Smooth muscle cell (in vitro differentiated cells): ENCODE data around the gene WNT7B. TPM values are rescaled to one million over a fixed set of nuclear protein-coding genes. Genes with fewer than 3 reads are reported as not detected.

Source experiments
- DNase-seq: peaks from one replicate; lab custom pipeline; 2025; ENCODE audit not compliant: unreplicated experiment; lab: John Stamatoyannopoulos, UW
- H2AFZ ChIP-seq: fragments of 200-600 bp; sonication (generic); 2 replicates; pipeline ENCODE4 v1.6.0; 2016; ENCODE audit warnings: antibody characterized with exemption, low read depth, mild to moderate bottlenecking
- H3F3A ChIP-seq: fragments of 200-600 bp; sonication (generic); 2 replicates; pipeline ENCODE4 v1.6.0; 2017; ENCODE audit warnings: antibody characterized with exemption, low read depth
- H3K27ac ChIP-seq: fragments of 200-600 bp; sonication (generic); 2 replicates; pipeline ENCODE4 v1.5.1; 2016; ENCODE audit warnings: low read depth, mild to moderate bottlenecking
- H3K27me3 ChIP-seq: fragments of 200-600 bp; sonication (generic); 2 replicates; pipeline ENCODE4 v1.6.1; 2016; ENCODE audit warnings: low read depth, mild to moderate bottlenecking
- H3K36me3 ChIP-seq: fragments of 200-600 bp; sonication (generic); 2 replicates; pipeline ENCODE4 v1.5.1; 2016; ENCODE audit warnings: low read depth
- H3K4me1 ChIP-seq: fragments of 200-600 bp; sonication (generic); 2 replicates; pipeline ENCODE4 v1.5.1; 2016; ENCODE audit warnings: low read depth
- H3K4me2 ChIP-seq: fragments of 200-600 bp; sonication (generic); 2 replicates; pipeline ENCODE4 v1.6.0; 2016; ENCODE audit warnings: mild to moderate bottlenecking
- H3K4me3 ChIP-seq: fragments of 200-600 bp; sonication (generic); 2 replicates; pipeline ENCODE4 v1.5.1; 2016; ENCODE audit warnings: mild to moderate bottlenecking
- H3K79me2 ChIP-seq: fragments of 200-600 bp; sonication (generic); 2 replicates; pipeline ENCODE4 v1.6.0; 2016; ENCODE audit warnings: low read depth, mild to moderate bottlenecking
- H3K9ac ChIP-seq: fragments of 200-600 bp; sonication (generic); 2 replicates; pipeline ENCODE4 v1.6.0; 2016; ENCODE audit warnings: low read depth
- H3K9me3 ChIP-seq: fragments of 200-600 bp; sonication (generic); replicated peaks from 2 replicates; pipeline ENCODE4 v1.5.1; 2016; ENCODE audit warnings: low read depth
- H4K20me1 ChIP-seq: fragments of 200-600 bp; sonication (generic); 2 replicates; pipeline ENCODE4 v1.6.0; 2016; ENCODE audit warnings: low read depth
- CTCF ChIP-seq: fragments of 200-600 bp; sonication (generic); IDR thresholded peaks from 2 replicates; pipeline ENCODE4 v1.5.1; 2017; ENCODE audit warnings: borderline replicate concordance, mild to moderate bottlenecking, antibody characterized with exemption; ENCODE audit not compliant: insufficient read depth, poor library complexity, severe bottlenecking
- WGBS: methylation state at CpG from one replicate; pipeline ENCODE4 v1.1.7; 2016; ENCODE audit warnings: low lambda C conversion rate; 5-methylcytosine and 5-hydroxymethylcytosine counted together
- polyA plus RNA-seq: library from polyadenylated mRNA; unstranded; fragments of >200 nt; fragmentation: Nextera tagmentation; extraction: Ambion mirVana; gene quantifications from 2 replicates; pipeline ENCODE4 v1.2.1, GENCODE V29; 2016
- total RNA-seq: library from RNA; depleted of rRNA; stranded (reverse); fragments of >200 nt; gene quantifications from 2 replicates; pipeline ENCODE4 v1.2.3, GENCODE V29; 2014

Gene WNT7B
- total and polyA plus RNA-seq, 2 experiments from 2014 or later: 0.69 to 1.6 TPM

GRCh38 chr22:45972889-45973253 is 4.1 kb downstream of the WNT7B start:
- Histone ChIP-seq H3K4me3 (no peak overlapping the region), H3K9me3 (no peaks in the 10 kb centered on the region), H3K4me1 (peaks cover 18% of the 10 kb centered on the region), H3K36me3 (no peaks in the 10 kb centered on the region), H3K9ac (no peak overlapping the region), H3F3A (no peaks in the 10 kb centered on the region), H3K79me2 (no peaks in the 10 kb centered on the region), H3K4me2 (no peak overlapping the region), H2AFZ (no peak overlapping the region), H3K27me3 (peaks cover 77% of the 10 kb centered on the region), H3K27ac (no peak overlapping the region), H4K20me1 (no peaks in the 10 kb centered on the region)
- DNase-seq: no peak
- TF ChIP-seq CTCF: no peak
- WGBS: 73% methylated on average over 10 of the region's 10 CpGs

- DNase-seq: no peak
- H4K20me1 ChIP-seq: no peaks in the 10 kb centered on the region
- H3K27ac ChIP-seq: no peak overlapping the region
- no peak for TF ChIP-seq CTCF
- no peaks in the 10 kb centered on the region for H3K79me2 ChIP-seq
- no peaks in the 10 kb centered on the region for H3K36me3 ChIP-seq
- H3K4me1 ChIP-seq: peaks cover 19% of the 10 kb centered on the region
- H3K9ac ChIP-seq: no peak overlapping the region
- H3K4me3 ChIP-seq: peak overlapping the region; percentile 44
- H2AFZ ChIP-seq: no peak overlapping the region
- whole genome bisulfite sequencing: 26% methylated on average over 48 of the region's 83 CpGs
- peaks cover 71% of the 10 kb centered on the region for H3K27me3 ChIP-seq
- no peaks in the 10 kb centered on the region for H3F3A ChIP-seq
- H3K9me3 ChIP-seq: no peaks in the 10 kb centered on the region
- peak overlapping the region; percentile 90 for H3K4me2 ChIP-seq
Measured at GRCh38 chr22:45972091-45972888, 4.7 kb downstream of the WNT7B start.

GRCh38 chr22:45971408-45972028 is 5.4 kb downstream of the WNT7B start:
- Histone ChIP-seq H3K9me3 (no peaks in the 10 kb centered on the region), H3K9ac (no peak overlapping the region), H3K27ac (no peak overlapping the region), H3K36me3 (no peaks in the 10 kb centered on the region), H3K79me2 (no peaks in the 10 kb centered on the region), H3K4me1 (peaks cover 27% of the 10 kb centered on the region), H3K4me2 (peak overlapping the region; percentile 90), H3K27me3 (peaks cover 64% of the 10 kb centered on the region), H3K4me3 (peak overlapping the region; percentile 44), H2AFZ (no peak overlapping the region), H3F3A (no peaks in the 10 kb centered on the region), H4K20me1 (no peaks in the 10 kb centered on the region)
- 6% methylated on average over 65 of the region's 66 CpGs for WGBS
- no peak for TF ChIP-seq CTCF
- DNase-seq: no peak
